ENCODE data around the gene RPL19. TPM values are rescaled to one million over a fixed set of nuclear protein-coding genes. Genes with fewer than 3 reads are reported as not detected.

The RPL19 gene
- total and polyA plus RNA-seq, 8 donors = 925 to 1,714 (median 1,229) TPM

DNA sequence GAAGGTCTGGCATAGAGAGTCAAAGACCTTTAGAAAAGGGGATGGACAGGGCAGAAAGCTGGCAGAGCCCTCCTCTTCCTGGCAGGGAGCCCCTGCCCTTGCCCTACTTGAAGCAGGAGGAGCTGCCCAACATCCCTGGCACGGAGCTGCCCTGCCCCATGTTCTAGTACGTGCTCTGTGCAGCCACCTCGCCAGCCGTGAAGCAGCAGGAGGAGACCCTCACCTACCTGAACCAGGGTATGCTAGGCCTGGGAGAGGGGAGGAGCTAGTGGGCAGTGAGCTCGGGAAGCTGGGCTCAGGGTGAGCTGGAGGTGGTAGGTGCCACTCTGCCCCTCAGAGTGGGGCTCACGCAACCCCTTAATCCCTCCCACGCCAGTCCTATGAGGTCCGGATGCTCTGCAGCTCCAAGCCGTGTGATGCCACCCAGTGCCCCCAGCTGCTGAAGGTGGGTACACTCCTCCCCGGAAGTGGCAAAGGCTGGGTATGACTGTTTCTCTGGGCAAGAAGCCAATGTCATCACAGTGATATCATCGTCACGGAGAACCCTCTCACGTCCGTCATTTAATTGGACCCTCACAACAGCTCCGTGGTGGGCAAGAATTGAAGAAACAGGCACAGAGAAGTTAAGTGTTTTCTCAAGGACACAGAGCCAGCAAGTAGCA lies 38.4 kb downstream of the RPL19 start:
- no peak for FAIRE-seq
- WGBS, 2 donors = 28 to 34% methylated on average over 15 of the region's 15 CpGs
- intact Hi-C loops (cut with DNase I) = loop anchor here in 2 of 3 donors (10.0 kb wide), 1 partner anchor 264 kb away; no protein-coding TSS in a partner anchor

DNA sequence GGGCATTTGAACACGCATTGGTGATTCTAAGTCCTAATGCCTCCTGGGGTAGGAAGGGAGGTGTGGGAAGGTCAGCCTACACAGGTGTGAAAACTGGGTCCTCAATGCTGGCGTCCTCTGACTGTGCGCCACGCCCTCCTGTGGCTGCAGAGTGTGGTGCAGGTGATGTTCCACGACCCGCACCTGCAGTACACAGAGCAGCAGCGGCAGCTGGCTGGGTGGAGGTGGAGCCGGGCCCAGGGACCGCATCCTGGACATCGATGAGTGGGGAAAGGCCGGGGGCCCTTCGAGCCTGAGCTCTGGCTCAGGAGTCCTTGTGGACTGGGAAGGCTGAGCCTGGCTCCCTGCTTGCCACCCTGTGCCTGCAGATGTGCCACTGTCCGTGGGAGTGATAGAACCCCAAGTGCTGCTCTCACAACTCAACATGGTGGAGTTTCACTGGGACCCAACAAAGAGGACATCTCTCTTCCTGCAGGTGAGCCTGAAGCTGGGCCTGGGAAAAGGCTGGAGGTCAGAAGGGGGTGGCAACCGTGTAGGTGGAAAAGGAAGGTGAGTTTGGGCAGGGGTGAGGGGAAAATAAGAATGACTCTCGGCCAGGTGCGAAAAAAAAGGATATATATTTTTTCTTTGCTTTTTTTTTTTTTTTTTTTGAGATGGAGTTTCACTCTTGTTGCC lies 39.7 kb downstream of the RPL19 start:
- no peak for FAIRE-seq

More for the DNA sequence above, 38.4 kb downstream of the RPL19 start:
- Histone ChIP-seq H3K27ac (no peak overlapping the region), H3K4me1 (no peaks in the 10 kb centered on the region), H3K27me3 (peaks cover 0 to under 1% (median 0%) of the 10 kb centered on the region in 4 donors), H3K36me3 (no peaks in the 10 kb centered on the region), H3K4me3 (no peak overlapping the region), H3K9me3 (no peaks in the 10 kb centered on the region)
- TF ChIP-seq, protein P1, sequence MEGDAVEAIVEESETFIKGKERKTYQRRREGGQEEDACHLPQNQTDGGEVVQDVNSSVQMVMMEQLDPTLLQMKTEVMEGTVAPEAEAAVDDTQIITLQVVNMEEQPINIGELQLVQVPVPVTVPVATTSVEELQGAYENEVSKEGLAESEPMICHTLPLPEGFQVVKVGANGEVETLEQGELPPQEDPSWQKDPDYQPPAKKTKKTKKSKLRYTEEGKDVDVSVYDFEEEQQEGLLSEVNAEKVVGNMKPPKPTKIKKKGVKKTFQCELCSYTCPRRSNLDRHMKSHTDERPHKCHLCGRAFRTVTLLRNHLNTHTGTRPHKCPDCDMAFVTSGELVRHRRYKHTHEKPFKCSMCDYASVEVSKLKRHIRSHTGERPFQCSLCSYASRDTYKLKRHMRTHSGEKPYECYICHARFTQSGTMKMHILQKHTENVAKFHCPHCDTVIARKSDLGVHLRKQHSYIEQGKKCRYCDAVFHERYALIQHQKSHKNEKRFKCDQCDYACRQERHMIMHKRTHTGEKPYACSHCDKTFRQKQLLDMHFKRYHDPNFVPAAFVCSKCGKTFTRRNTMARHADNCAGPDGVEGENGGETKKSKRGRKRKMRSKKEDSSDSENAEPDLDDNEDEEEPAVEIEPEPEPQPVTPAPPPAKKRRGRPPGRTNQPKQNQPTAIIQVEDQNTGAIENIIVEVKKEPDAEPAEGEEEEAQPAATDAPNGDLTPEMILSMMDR (IDR thresholded peaks at IDR 0.05) = no peak
- ATAC-seq = peak in 3 of 4 donors; percentile 30 to 75 (median 56)
- peak in 1 of 6 donors; percentile 53 for DNase-seq

DNA sequence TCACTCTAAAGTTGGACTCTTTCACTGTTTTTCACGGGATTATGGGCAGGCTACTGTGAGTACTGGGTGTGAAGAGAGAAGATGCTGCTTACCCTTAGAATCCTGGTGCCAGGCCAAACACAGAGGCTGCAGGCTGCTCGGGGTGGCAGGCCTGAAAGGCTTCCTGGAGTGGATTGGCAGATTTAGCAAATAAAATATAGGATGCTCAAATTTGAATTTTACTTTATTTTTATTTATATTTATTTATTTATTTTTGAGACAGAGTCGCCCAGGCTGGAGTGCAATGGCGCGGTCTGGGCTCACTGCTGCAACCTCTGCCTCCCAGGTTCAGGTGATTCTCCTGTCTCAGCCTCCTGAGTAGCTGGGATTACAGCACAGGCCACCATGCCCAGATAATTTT lies 40.5 kb downstream of the RPL19 start:
- TF ChIP-seq, protein P1 (IDR thresholded peaks at IDR 0.05) = no peak
- no peak for ATAC-seq
- H3K27me3 ChIP-seq = no peaks in the 10 kb centered on the region
- no peaks in the 10 kb centered on the region for H3K9me3 ChIP-seq
- no peak for DNase-seq
- no peaks in the 10 kb centered on the region for H3K4me1 ChIP-seq
- 66 to 81% methylated on average over 5 of the region's 5 CpGs for WGBS, 2 donors
- no peak overlapping the region for H3K4me3 ChIP-seq
- intact Hi-C loops (cut with DNase I) = no loop called here
- FAIRE-seq = no peak
- H3K36me3 ChIP-seq = no peaks in the 10 kb centered on the region
- H3K27ac ChIP-seq = no peak overlapping the region

More for the DNA sequence above, 39.7 kb downstream of the RPL19 start:
- Histone ChIP-seq H3K27me3 (no peaks in the 10 kb centered on the region), H3K9me3 (no peaks in the 10 kb centered on the region), H3K36me3 (no peaks in the 10 kb centered on the region), H3K27ac (no peak overlapping the region), H3K4me3 (no peak overlapping the region), H3K4me1 (no peaks in the 10 kb centered on the region)
- intact Hi-C loops (cut with DNase I) = loop anchor here in 2 of 3 donors (10.0 kb wide), 1 partner anchor 265 kb away; no protein-coding TSS in a partner anchor
- WGBS, 2 donors = 17 to 18% methylated on average over 16 of the region's 16 CpGs
- DNase-seq (peak in 5 of 6 donors; percentile 30 to 81 (median 60)), ATAC-seq (peak; percentile 60 to 83 (median 82))
- TF ChIP-seq, protein P1 (IDR thresholded peaks at IDR 0.05) = peak; percentile 25 to 52 (median 46)

DNA sequence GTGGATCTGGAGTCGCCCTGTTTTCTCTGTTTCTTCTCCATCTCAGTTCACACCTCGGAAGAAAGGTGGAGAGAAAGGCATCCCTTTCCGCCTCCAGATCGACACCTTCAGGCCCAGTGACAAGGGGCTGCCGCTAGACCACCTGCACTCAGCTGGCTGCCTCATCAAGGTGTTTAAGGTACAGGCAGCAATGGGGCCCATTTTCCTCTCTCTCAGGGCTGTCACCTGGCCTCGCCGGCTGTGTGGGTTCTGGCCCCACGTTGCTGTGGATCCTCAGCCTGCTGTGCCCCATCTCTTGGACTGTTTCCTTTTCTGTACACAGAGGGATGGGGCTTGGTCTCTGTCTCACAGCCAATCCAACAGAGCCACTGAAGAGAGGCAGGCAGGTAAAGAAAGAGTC lies 43.1 kb downstream of the RPL19 start:
- ATAC-seq (no peak), FAIRE-seq (no peak), DNase-seq (no peak)
- Histone ChIP-seq H3K27ac (no peak overlapping the region), H3K27me3 (no peaks in the 10 kb centered on the region), H3K4me3 (no peak overlapping the region), H3K9me3 (no peaks in the 10 kb centered on the region), H3K4me1 (no peaks in the 10 kb centered on the region), H3K36me3 (no peaks in the 10 kb centered on the region)
- WGBS, 2 donors = 47 to 49% methylated on average over 8 of the region's 8 CpGs
- TF ChIP-seq, protein P1 (IDR thresholded peaks at IDR 0.05) = no peak
- intact Hi-C loops (cut with DNase I) = no loop called here
